ENCODE measurements around the gene TRIM33. TPM values are rescaled to one million over a fixed set of nuclear protein-coding genes. Genes with fewer than 3 reads are reported as not detected.

TRIM33 gene
- 10 to 100 TPM; 17.4 to 98.9 (median 24.7) TPM for polyA plus RNA-seq (ENCODE audit: insufficient read length in 12 of 12)
- long read RNA-seq, donor 1, partial matches to known transcripts, result 5 of 5 reads
- long read RNA-seq, donor 1, other reads (novel, unspliced or antisense), result 0 of 5 reads
- long read RNA-seq, donor 2, result 0 reads
- long read RNA-seq, donor 3, result 0 reads
- long read RNA-seq, donor 4, result 0 reads
- long read RNA-seq, donor 5, full-length matches to known transcripts, result 1 of 1 reads
- long read RNA-seq, donor 5, partial matches to known transcripts, result 0 of 1 reads
- long read RNA-seq, donor 5, other reads (novel, unspliced or antisense), result 0 of 1 reads
- long read RNA-seq, donor 6, full-length matches to known transcripts, result 1 of 1 reads
- long read RNA-seq, donor 6, partial matches to known transcripts, result 0 of 1 reads
- long read RNA-seq, donor 6, other reads (novel, unspliced or antisense), result 0 of 1 reads
- long read RNA-seq, donor 7, full-length matches to known transcripts, result 1 of 1 reads
- long read RNA-seq, donor 7, partial matches to known transcripts, result 0 of 1 reads
- long read RNA-seq, donor 7, other reads (novel, unspliced or antisense), result 0 of 1 reads
- long read RNA-seq, donor 8, full-length matches to known transcripts, result 1 of 1 reads
- long read RNA-seq, donor 8, partial matches to known transcripts, result 0 of 1 reads
- long read RNA-seq, donor 8, other reads (novel, unspliced or antisense), result 0 of 1 reads
- long read RNA-seq, donor 9, result 0 reads
- long read RNA-seq, donor 10, partial matches to known transcripts, result 0 of 1 reads
- long read RNA-seq, donor 10, other reads (novel, unspliced or antisense), result 0 of 1 reads
- long read RNA-seq, donor 11, full-length matches to known transcripts, result 2 of 2 reads
- long read RNA-seq, donor 11, partial matches to known transcripts, result 0 of 2 reads
- long read RNA-seq, donor 11, other reads (novel, unspliced or antisense), result 0 of 2 reads

DNA sequence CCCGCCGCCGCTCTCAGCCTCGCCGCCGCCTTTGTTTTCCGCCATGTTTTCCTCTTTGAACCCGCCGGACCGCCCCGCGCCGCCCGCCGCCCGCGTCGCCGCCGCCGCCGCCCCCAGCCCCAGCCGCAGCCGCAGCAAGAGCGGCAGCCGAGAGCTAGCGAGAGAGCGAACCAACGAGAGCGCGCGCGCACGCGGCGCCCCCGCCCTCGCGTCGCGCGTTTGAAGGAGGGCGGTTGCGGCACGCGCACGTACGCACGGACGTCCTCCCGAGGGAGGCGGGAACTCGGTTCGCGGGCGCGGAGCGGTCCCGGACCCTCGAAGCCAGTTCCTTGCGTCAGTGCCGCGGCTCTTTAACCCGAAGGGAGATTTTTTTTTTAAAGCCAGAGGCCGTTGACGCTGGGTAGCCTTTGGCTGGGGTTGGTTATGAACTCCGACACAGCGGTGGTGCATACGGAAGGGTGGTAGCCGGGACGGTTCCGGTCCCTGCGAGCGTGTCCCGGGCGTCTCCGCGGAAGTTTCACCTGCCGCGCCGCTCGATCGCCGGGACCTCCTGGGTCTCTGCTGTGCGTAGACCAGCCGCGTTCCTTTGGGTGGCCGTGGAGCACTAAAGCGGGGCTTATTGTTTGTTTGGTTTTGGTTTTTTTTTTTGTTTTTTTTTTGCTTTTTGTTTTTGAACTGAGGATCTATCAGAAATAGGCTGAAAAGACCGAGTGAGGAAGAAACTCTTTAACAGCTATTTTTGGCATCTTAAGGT lies at the start of gene TRIM33:
TRIM33 (minus strand) TSS at position 172 of the 754 bp plus-strand sequence; CDS start at position 45, 127 bp downstream.
- peak; percentile 97 for DNase-seq

DNA sequence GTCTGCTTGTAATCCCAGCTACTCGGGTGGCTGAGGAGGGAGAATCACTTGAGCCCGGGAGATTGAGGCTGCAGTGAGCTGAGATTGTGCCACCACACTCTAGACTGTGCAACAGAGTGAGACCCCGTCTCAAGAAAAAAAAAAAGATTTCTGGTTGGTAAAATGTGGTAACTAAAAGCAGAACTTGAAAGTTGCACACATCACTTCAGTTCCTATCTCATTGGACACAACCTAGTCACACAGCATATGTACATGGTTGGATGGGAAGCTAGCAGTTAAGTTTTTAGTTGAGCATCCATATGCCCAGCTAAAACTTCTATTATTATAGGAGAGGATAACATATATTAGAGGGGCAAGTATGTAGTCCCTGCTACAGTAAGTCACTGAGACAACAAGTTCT lies 48.4 kb upstream of the TRIM33 start:
- DNase-seq, result no peak

- no peak for DNase-seq
Measured at GRCh38 chr1:114558544-114558943, 47.5 kb upstream of the TRIM33 start.

DNA sequence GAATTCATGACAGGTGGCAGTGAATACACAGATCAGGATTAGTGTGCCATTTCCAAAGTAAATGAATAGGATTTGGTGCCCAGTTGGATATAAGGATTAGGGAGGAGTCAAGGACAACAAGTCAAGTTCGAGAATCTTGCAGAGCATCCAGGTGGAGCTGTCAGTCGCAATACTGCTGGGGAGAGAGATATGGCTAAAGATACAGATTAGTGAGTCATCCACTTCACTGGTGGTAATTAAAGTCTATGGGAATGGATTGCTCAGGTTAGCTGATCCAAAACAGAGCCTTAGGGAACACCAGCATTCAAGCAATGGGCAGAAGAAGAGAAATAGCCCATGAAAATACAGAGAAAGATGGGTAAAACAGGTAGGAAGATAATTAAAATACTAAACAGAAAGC lies 43.6 kb upstream of the TRIM33 start:
- DNase-seq, result no peak

GRCh38 chr1:114552106-114552639 lies 41.2 kb upstream of the TRIM33 start:
- no peak for DNase-seq

DNA sequence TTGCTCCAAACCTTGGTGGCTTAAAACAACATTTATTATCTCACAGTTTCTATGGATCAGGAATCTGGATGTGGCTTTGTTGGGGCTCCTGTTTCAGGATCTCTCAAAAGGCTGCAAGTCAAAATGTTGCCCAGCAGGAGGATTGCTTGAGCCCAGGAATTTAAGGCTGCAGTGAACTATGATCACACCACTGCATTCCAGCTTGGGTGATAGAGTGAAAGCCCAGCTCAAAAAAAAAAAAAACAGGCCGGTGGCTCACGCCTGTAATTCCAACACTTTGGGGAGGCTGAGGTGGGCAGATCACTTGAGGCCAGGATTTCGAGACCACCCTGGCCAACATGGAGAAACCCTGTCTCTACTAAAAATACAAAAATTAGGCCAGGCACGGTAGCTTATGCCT lies 40.4 kb upstream of the TRIM33 start:
- no peak for DNase-seq

GRCh38 chr1:114550336-114550735 lies 39.3 kb upstream of the TRIM33 start:
- no peak for DNase-seq

DNA sequence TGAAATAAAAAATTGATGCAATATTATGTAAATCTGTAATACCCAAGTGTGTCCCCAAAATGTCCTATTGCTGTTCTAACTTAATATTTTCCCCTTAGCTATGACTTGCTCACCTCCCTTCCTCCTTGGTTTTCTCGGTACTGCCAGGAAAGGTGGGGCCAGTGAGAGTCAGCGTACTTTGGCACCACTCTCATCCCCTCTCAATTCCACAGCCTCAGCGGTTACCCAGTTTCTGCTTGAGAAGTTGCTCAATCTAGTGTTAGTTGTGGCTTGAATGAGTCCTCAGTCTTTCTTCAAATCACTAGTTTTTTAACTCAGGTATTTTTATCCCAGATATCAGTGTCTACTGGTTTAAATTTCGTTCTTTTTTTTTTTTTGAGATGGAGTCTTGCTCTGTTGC lies 38.1 kb upstream of the TRIM33 start:
- no peak for DNase-seq

- DNase-seq, result no peak
Measured at GRCh38 chr1:114547076-114547475, 36.1 kb upstream of the TRIM33 start.

DNA sequence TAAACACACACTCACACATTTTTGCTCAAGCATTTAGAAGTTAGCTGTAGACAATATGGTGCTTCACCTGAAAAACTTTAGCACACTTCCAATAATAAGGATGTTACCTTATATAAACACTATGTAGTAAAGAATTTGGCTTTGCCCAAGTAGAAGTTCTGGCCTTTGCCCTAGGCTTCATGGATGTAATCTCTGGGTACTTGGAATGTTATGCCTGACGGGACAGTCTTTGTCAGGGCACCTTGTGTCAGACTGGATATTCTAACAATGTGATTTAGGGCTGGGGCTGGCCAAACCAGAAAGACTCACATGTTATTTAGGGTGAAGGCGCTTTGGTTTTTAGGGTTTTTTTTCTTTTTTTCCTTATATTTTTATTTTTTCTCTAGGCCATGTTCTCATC lies 34.8 kb upstream of the TRIM33 start:
- DNase-seq, result no peak

DNA sequence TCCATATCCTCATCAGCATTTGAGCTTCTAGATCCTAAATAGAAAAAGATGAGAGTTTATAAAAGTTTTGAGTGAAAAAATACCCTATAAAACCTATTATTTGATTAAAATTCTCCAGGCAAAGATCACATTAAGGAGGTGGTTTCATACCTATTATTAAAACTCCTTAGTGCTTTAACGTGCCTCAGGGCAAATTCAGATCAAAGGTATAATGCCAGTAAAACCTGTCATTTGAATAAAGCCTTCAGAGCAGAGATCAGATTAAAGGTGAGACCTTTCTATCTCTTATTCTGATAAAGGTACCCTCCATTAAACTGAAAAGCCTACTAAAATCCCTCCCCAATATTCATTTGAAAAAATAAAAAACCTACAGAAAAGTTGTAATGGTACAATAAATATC lies 34.3 kb upstream of the TRIM33 start:
- no peak for DNase-seq

GRCh38 chr1:114540821-114541220 lies 29.8 kb upstream of the TRIM33 start:
- DNase-seq, result no peak

- DNase-seq, result no peak
Measured at GRCh38 chr1:114540272-114540671, 29.3 kb upstream of the TRIM33 start.

DNA sequence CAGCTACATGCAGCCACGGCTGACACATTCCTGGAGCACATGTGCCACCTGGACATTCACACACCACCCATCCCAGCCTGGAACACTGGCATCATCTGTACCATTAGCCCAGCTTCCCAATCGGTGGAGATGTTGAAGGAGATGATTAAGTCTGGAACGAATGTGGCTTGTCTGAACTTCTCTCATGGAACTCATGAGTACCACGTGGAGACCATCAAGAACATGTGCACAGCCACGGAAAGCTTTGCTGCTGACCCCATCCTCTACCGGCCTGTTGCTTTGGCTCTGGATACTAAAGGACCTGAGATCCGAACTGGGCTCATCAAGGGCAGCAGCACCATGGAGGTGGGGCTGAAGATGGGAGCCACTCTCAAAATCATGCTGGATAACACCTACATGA lies 25.0 kb upstream of the TRIM33 start:
- no peak for DNase-seq

GRCh38 chr1:114535401-114535800 lies 24.4 kb upstream of the TRIM33 start:
- DNase-seq, result no peak

GRCh38 chr1:114531094-114531493 lies 20.1 kb upstream of the TRIM33 start:
- DNase-seq, result no peak

DNA sequence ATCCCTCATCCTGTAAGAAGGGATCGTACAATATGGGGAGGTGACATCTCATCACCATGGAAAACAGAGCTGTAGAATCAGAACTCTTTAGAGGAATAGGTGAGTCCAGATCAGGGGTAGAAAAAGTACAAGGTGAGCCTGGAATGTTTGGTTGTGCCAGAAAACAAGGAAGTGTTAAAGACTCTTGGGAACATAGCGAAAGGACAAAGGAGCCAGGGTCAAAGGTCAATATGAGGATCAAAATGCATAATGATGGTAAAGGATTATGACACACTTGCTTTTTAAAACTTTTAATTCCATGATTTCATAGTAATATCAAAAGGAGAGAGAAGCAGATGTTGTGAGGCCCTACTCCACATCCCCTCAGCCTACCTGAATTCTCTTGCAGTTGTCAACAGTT lies 19.2 kb upstream of the TRIM33 start:
- DNase-seq, result no peak

DNA sequence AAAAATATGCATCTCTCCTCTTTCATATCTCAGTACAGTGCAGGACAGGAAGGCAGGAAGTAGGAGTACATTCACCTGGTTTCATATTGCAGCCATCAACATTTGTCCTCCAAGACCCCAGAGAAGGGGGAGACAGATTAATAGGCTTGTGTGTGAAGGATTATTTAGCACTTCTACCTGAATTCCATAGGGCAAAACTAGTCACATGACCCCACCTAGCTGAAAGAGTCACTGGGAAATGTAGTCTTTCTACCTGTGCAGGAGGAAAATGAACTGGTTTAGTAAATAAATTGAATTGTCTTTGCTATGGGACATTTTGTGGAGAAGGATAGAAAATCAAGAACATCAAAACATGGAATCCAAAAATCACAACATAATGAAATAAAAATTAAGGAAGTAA lies 13.9 kb upstream of the TRIM33 start:
- no peak for DNase-seq

DNA sequence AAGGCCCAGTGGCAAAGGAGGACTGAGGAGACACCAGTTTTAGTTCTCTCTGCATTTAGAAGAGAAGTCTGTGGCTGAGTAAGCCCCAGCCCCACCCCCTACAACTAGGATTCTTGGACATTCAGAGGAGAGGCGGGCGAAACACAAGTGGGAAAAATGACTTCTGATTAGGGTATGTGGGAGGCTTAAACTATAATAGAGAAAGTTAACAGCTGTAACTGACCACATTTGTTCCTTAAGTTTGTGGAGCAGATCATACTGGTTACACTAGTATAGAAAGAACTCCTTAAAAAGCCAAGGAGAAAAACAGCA lies 11.2 kb upstream of the TRIM33 start:
- DNase-seq, result no peak

GRCh38 chr1:114521396-114522263 lies 10.6 kb upstream of the TRIM33 start:
- DNase-seq, result no peak

- DNase-seq, result no peak
Measured at GRCh38 chr1:114517348-114517747, 6.3 kb upstream of the TRIM33 start.

Data from muscle of arm (tissue), 14 donors.